GM12878 (cell line): Measurements from ENCODE around the gene RIPOR1. TPM values are rescaled to one million over a fixed set of nuclear protein-coding genes. Genes with fewer than 3 reads are reported as not detected.

Experiments
- ATAC-seq: fragments of 200-7000 bp; cut with Tn5 transposase; 3 replicates; pipeline ENCODE4 v1.9.1; 2020; ENCODE audit warnings: mild to moderate bottlenecking, moderate library complexity
- BruUV-seq: library from RNA; stranded (reverse); fragments of 400-500 nt; replicated peaks from 2 replicates; lab custom pipeline; 2021; lab: Mats Ljungman, UMichigan
- CTCF ChIA-PET: fragments of 300-600 bp; sonication (Branson Sonifier 250); formaldehyde crosslinking; extraction: SDS; loops from one replicate; lab custom pipeline; 2021; ENCODE audit warnings: inconsistent platforms; lab: Yijun Ruan, JAX
- POLR2A ChIA-PET: fragments of 350-600 bp; formaldehyde crosslinking; extraction: SDS; loops from one replicate; lab custom pipeline; 2021; ENCODE audit warnings: inconsistent platforms; lab: Charles Lee
- RAD21 ChIA-PET: fragments of 300-600 bp; sonication (Branson Sonifier 250); formaldehyde crosslinking; loops from one replicate; lab custom pipeline; 2023; ENCODE audit warnings: antibody characterized with exemption; ENCODE audit not compliant: unreplicated experiment; lab: Charles Lee
- SMC1A ChIA-PET: fragments of 300-600 bp; sonication (Branson Sonifier 250); formaldehyde crosslinking; loops from one replicate; lab custom pipeline; 2023; ENCODE audit not compliant: unreplicated experiment, uncharacterized antibody; lab: Charles Lee
- DNase-seq: peaks from one replicate; pipeline ENCODE4 v3.0.0-alpha.2; 2011; ENCODE audit warnings: low read depth, low spot score
- FAIRE-seq: peaks from 3 replicates; lab custom pipeline; 2011; peaks lifted over from hg19 to GRCh38; lab: Jason Lieb, UNC
- H2AFZ ChIP-seq: 2 replicates; pipeline ENCODE4 v1.6.0; 2011; ENCODE audit warnings: low read depth, low read length, control low read depth; ENCODE audit not compliant: control insufficient read depth
- H3K27ac ChIP-seq: 2 replicates; pipeline ENCODE4 v1.5.1; 2011; ENCODE audit warnings: control low read depth; ENCODE audit not compliant: control insufficient read depth, insufficient read depth
- H3K27me3 ChIP-seq, 2 experiments: replicated peaks in 1 of 2; 2 replicates each; pipeline versions ENCODE4 v1.6.0 to v1.6.1; 2011; ENCODE audit warnings: low read length in 1 of 2; ENCODE audit not compliant: control insufficient read depth in 2 of 2, insufficient read depth in 2 of 2
- H3K36me3 ChIP-seq, 2 experiments: 2 replicates each; pipeline ENCODE4 v1.5.1; 2011; ENCODE audit warnings: low read length in 1 of 2; ENCODE audit not compliant: control insufficient read depth in 2 of 2, insufficient read depth in 2 of 2
- H3K4me1 ChIP-seq: 2 replicates; pipeline ENCODE4 v1.6.1; 2011; ENCODE audit warnings: mild to moderate bottlenecking, low read length, moderate library complexity, mixed read lengths; ENCODE audit not compliant: control insufficient read depth, insufficient read depth
- H3K4me2 ChIP-seq: 2 replicates; pipeline ENCODE4 v1.6.0; 2011; ENCODE audit warnings: control low read depth; ENCODE audit not compliant: control insufficient read depth, insufficient read depth
- H3K4me3 ChIP-seq: fragments of 200-600 bp; sonication (generic); 2 replicates; pipeline ENCODE4 v1.5.1; 2016
- H3K79me2 ChIP-seq: 2 replicates; pipeline ENCODE4 v1.6.0; 2011; ENCODE audit warnings: low read length; ENCODE audit not compliant: control insufficient read depth, insufficient read depth
- H3K9ac ChIP-seq: 2 replicates; pipeline ENCODE4 v1.8.0; 2011; ENCODE audit warnings: low read length, control low read depth, mixed read lengths; ENCODE audit not compliant: control insufficient read depth, insufficient read depth
- H3K9me3 ChIP-seq: replicated peaks from 3 replicates; pipeline ENCODE4 v1.5.1; 2011; ENCODE audit warnings: mild to moderate bottlenecking, low read length; ENCODE audit not compliant: control insufficient read depth, insufficient read depth
- H4K20me1 ChIP-seq: 2 replicates; pipeline ENCODE4 v1.6.0; 2011; ENCODE audit not compliant: control insufficient read depth, insufficient read depth
- MLLT1 ChIP-seq: fragments of 450-650 bp; IDR thresholded peaks from 2 replicates; pipeline ENCODE4 v1.6.1; 2016; ENCODE audit warnings: mild to moderate bottlenecking
- NFYB ChIP-seq: IDR thresholded peaks from 2 replicates; pipeline ENCODE4 v1.6.1; 2011; ENCODE audit warnings: low read depth, mild to moderate bottlenecking, low read length, improper control_type of control experiment, moderate library complexity; ENCODE audit not compliant: insufficient read depth
- SIX5 ChIP-seq: IDR thresholded peaks from 2 replicates; pipeline ENCODE4 v1.6.1; 2011; ENCODE audit warnings: mild to moderate bottlenecking, low read depth, low read length, moderate library complexity; ENCODE audit not compliant: severe bottlenecking
- SREBF1 ChIP-seq: IDR thresholded peaks from 2 replicates; pipeline ENCODE4 v1.6.1; 2012; ENCODE audit warnings: mild to moderate bottlenecking, low read length
- TAF1 ChIP-seq: IDR thresholded peaks from 2 replicates; pipeline ENCODE4 v1.6.1; 2011; ENCODE audit warnings: mild to moderate bottlenecking, low read depth, low read length, borderline replicate concordance
- WRNIP1 ChIP-seq: IDR thresholded peaks from 2 replicates; pipeline ENCODE4 v1.6.1; 2011; ENCODE audit warnings: low read depth, low read length, improper control_type of control experiment, borderline replicate concordance
- whole genome bisulfite sequencing: methylation state at CpG from one replicate; pipeline ENCODE4 v1.1.6; 2016; ENCODE audit warnings: low lambda C conversion rate; ENCODE audit not compliant: insufficient replicate concordance, insufficient coverage; ENCODE audit errors: missing lambda C conversion rate; 5-methylcytosine and 5-hydroxymethylcytosine counted together
- in situ Hi-C: fragments of 300-500 bp; cut with MboI; formaldehyde crosslinking; loops from 9 replicates; pipeline ENCODE4 v1.14.3; 2018; ENCODE audit warnings: mixed read lengths
- intact Hi-C: fragments of 100-400 bp; cut with micrococcal nuclease; formaldehyde crosslinking; loops from one replicate; pipeline ENCODE4 v1.14.2; 2022; ENCODE audit not compliant: unreplicated experiment
- polyA plus RNA-seq, 11 experiments: library from polyadenylated mRNA; depleted of rRNA in 4 of 11; unstranded in 6 of 11; stranded (reverse) in 5 of 11; fragments of >200 nt; fragmentation: Nextera tagmentation in 4 of 11; fragmentation: Illumina TruSeq in 1 of 11; extraction: Ambion mirVana in 4 of 11; extraction: Trizol in 1 of 11; gene quantifications; 1 replicate in 1 of 11; 2 replicates in 10 of 11; pipeline versions ENCODE4 v1.2.1 to v1.2.3, GENCODE V29; 2011 to 2016; ENCODE audit warnings: inconsistent platforms in 2 of 11, missing spikeins in 2 of 11, low read depth in 1 of 11
- total RNA-seq, 4 experiments: library from RNA; depleted of rRNA in 3 of 4; stranded (reverse); fragments of >200 nt in 3 of 4; fragmentation: Illumina TruSeq in 1 of 4; extraction: Trizol in 1 of 4; gene quantifications; 2 replicates each; pipeline versions ENCODE4 v1.2.1 to v1.2.3, GENCODE V29; 2013 to 2021
- TF ChIP-seq, protein P1 (sequence below): fragments of 450-650 bp; IDR thresholded peaks from 2 replicates; pipeline ENCODE4 v1.6.1; 2017; ENCODE audit warnings: mild to moderate bottlenecking, moderate library complexity
- TF ChIP-seq, protein P2 (sequence below): IDR thresholded peaks from 2 replicates; pipeline ENCODE4 v1.6.1; 2012; ENCODE audit warnings: low read depth, low read length, improper control_type of control experiment

RIPOR1 gene
- total and polyA plus RNA-seq, 10 of the 15 experiments (the other 5 are each of a cell fraction or from before 2014, with no cell fraction given) = 0.13 to 28.5 (median 7.0) TPM

- DNase-seq = no peak
- peaks cover 14% of the 10 kb centered on the region for H3K4me1 ChIP-seq
- in situ Hi-C loops (loop anchor here (5.0 kb wide), 1 partner anchor 35 kb away; no protein-coding TSS in a partner anchor), intact Hi-C loops (no loop called here)
- RAD21 ChIA-PET = interaction anchor here (1.3 to 4.6 kb wide), 5 partner anchors 9 to 178 kb away, joined by 6 to 69 read pairs (median 9); partner anchors contain the start of genes ACD and PARD6A
- 24% methylated on average over 25 of the region's 25 CpGs for WGBS
- POLR2A ChIA-PET = interaction anchor here (1.1 to 1.3 kb wide), 2 partner anchors 10 to 32 kb away, joined by 3 to 4 read pairs; no protein-coding TSS in a partner anchor
- CTCF ChIA-PET = interaction anchor here (0.5 to 8.2 kb wide), 9 partner anchors 9 to 1295 kb away, joined by 3 to 252 read pairs (median 10); partner anchors contain the start of gene CARMIL2
- H3K27me3 ChIP-seq = no peaks in the 10 kb centered on the region
- FAIRE-seq = no peak
- no peaks in the 10 kb centered on the region for H4K20me1 ChIP-seq
- no peaks in the 10 kb centered on the region for H3K36me3 ChIP-seq
- peak overlapping the region; percentile 73; the same call in 1 of the 2 replicates for H2AFZ ChIP-seq
- TF ChIP-seq, protein P1, sequence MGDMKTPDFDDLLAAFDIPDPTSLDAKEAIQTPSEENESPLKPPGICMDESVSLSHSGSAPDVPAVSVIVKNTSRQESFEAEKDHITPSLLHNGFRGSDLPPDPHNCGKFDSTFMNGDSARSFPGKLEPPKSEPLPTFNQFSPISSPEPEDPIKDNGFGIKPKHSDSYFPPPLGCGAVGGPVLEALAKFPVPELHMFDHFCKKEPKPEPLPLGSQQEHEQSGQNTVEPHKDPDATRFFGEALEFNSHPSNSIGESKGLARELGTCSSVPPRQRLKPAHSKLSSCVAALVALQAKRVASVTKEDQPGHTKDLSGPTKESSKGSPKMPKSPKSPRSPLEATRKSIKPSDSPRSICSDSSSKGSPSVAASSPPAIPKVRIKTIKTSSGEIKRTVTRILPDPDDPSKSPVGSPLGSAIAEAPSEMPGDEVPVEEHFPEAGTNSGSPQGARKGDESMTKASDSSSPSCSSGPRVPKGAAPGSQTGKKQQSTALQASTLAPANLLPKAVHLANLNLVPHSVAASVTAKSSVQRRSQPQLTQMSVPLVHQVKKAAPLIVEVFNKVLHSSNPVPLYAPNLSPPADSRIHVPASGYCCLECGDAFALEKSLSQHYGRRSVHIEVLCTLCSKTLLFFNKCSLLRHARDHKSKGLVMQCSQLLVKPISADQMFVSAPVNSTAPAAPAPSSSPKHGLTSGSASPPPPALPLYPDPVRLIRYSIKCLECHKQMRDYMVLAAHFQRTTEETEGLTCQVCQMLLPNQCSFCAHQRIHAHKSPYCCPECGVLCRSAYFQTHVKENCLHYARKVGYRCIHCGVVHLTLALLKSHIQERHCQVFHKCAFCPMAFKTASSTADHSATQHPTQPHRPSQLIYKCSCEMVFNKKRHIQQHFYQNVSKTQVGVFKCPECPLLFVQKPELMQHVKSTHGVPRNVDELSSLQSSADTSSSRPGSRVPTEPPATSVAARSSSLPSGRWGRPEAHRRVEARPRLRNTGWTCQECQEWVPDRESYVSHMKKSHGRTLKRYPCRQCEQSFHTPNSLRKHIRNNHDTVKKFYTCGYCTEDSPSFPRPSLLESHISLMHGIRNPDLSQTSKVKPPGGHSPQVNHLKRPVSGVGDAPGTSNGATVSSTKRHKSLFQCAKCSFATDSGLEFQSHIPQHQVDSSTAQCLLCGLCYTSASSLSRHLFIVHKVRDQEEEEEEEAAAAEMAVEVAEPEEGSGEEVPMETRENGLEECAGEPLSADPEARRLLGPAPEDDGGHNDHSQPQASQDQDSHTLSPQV = no peak
- TF ChIP-seq, protein P2, sequence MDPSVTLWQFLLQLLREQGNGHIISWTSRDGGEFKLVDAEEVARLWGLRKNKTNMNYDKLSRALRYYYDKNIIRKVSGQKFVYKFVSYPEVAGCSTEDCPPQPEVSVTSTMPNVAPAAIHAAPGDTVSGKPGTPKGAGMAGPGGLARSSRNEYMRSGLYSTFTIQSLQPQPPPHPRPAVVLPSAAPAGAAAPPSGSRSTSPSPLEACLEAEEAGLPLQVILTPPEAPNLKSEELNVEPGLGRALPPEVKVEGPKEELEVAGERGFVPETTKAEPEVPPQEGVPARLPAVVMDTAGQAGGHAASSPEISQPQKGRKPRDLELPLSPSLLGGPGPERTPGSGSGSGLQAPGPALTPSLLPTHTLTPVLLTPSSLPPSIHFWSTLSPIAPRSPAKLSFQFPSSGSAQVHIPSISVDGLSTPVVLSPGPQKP = no peak
- TF ChIP-seq TAF1 (no peak), SIX5 (no peak), WRNIP1 (no peak), SREBF1 (no peak), MLLT1 (peak; percentile 62; the same call in 1 of the 2 replicates), NFYB (no peak)
- H3K27ac ChIP-seq = peak overlapping the region; percentile 86
- SMC1A ChIA-PET = interaction anchor here (0.7 to 7.0 kb wide), 7 partner anchors 9 to 235 kb away, joined by 3 to 88 read pairs (median 8); no protein-coding TSS in a partner anchor
- H3K4me2 ChIP-seq = peak overlapping the region; percentile 95
- peak overlapping the region; percentile 89 for H3K9ac ChIP-seq
- H3K9me3 ChIP-seq = no peaks in the 10 kb centered on the region
- peak overlapping the region; percentile 84 for H3K4me3 ChIP-seq
- no peak for ATAC-seq
- peaks cover 47% of the 10 kb centered on the region for H3K79me2 ChIP-seq
- BruUV-seq = no TSS peak
Observed at GRCh38 chr16:67482233-67482924, 46.2 kb upstream of the RIPOR1 start.
